Uterus (tissue), 4 donors: Measurements from ENCODE around the gene C16orf74. TPM values are rescaled to one million over a fixed set of nuclear protein-coding genes. Genes with fewer than 3 reads are reported as not detected.

Experiments used
- DNase-seq, 2 donors: peaks; one replicate each; pipeline ENCODE4 v3.0.0-alpha.2; 2019 to 2020
- H3K27ac ChIP-seq, 2 donors: fragments of 200-600 bp; sonication (generic); 1 replicate in 1 of 2; 2 replicates in 1 of 2; pipeline ENCODE4 v1.5.1; 2016 to 2018
- H3K27me3 ChIP-seq, 2 donors: fragments of 200-600 bp; sonication (generic); one replicate each; pipeline ENCODE4 v1.5.1; 2018 to 2019; ENCODE audit warnings: control low read depth in 1 of 2
- H3K36me3 ChIP-seq, 2 donors: fragments of 200-600 bp; sonication (generic); one replicate each; pipeline ENCODE4 v1.5.1; 2019; ENCODE audit warnings: control low read depth in 1 of 2
- H3K4me1 ChIP-seq, 2 donors: fragments of 200-600 bp; sonication (generic); one replicate each; pipeline ENCODE4 v1.5.1; 2018 to 2019; ENCODE audit warnings: control low read depth in 1 of 2
- H3K4me3 ChIP-seq, 2 donors: fragments of 200-600 bp; sonication (generic); 1 replicate in 1 of 2; 2 replicates in 1 of 2; pipeline ENCODE4 v1.5.1; 2018 to 2019; ENCODE audit warnings: mild to moderate bottlenecking in 1 of 2
- H3K9me3 ChIP-seq, 2 donors: fragments of 200-600 bp; sonication (generic); one replicate each; pipeline ENCODE4 v1.5.1; 2019; ENCODE audit warnings: control low read depth in 1 of 2
- CTCF ChIP-seq, 4 experiments: fragments of 200-600 bp in 2 of 4; fragments of 450-650 bp in 2 of 4; sonication (generic) in 2 of 4; IDR thresholded peaks; one replicate each; pipeline ENCODE4 v1.5.1; 2016 to 2019; ENCODE audit warnings: antibody characterized with exemption in 4 of 4, mild to moderate bottlenecking in 2 of 4, moderate library complexity in 1 of 4
- POLR2A ChIP-seq, 2 donors: fragments of 450-650 bp; IDR thresholded peaks; one replicate each; pipeline ENCODE4 v1.6.1; 2016; ENCODE audit warnings: antibody characterized with exemption in 2 of 2, mild to moderate bottlenecking in 1 of 2, moderate library complexity in 1 of 2
- intact Hi-C: fragments of 100-400 bp; cut with DNase I; formaldehyde crosslinking; loops from one replicate; pipeline ENCODE4 v1.15.1; 2023; ENCODE audit warnings: low total_unique reads
- total RNA-seq, 4 donors: library from RNA; depleted of rRNA in 3 of 4; stranded (reverse); fragments of >200 nt in 3 of 4; gene quantifications; one replicate each; pipeline versions ENCODE4 v1.1.0 to v1.2.4, GENCODE V29; 2014 to 2023
- donor health status: DM: yes; HTN: yes; CAD: no.

Gene C16orf74
- total RNA-seq, 4 donors from 2014 or later, result 2.5 to 6.4 TPM; not detected in 2

- intact Hi-C loops, result no loop called here
- H3K9me3 ChIP-seq, result no peaks in the 10 kb centered on the region
- no peaks in the 10 kb centered on the region for H3K27me3 ChIP-seq
Observed at GRCh38 chr16:85734311-85735017, 16.4 kb downstream of the C16orf74 start.

GRCh38 chr16:85733839-85734170 is 17.1 kb downstream of the C16orf74 start:
- Histone ChIP-seq H3K36me3 (no peaks in the 10 kb centered on the region), H3K9me3 (no peaks in the 10 kb centered on the region), H3K27me3 (no peaks in the 10 kb centered on the region), H3K4me3 (no peak overlapping the region), H3K27ac (no peak overlapping the region), H3K4me1 (no peaks in the 10 kb centered on the region)
- intact Hi-C loops, result no loop called here
- DNase-seq, result no peak
- TF ChIP-seq CTCF (IDR thresholded peaks at IDR 0.05), result no peak
- TF ChIP-seq POLR2A (IDR thresholded peaks at IDR 0.05), result no peak

More at GRCh38 chr16:85734311-85735017, 16.4 kb downstream of the C16orf74 start:
- H3K4me1 ChIP-seq, result no peaks in the 10 kb centered on the region
- H3K27ac ChIP-seq, result no peak overlapping the region
- no peaks in the 10 kb centered on the region for H3K36me3 ChIP-seq
- no peak for DNase-seq
- no peak for TF ChIP-seq POLR2A (IDR thresholded peaks at IDR 0.05)
- TF ChIP-seq CTCF (IDR thresholded peaks at IDR 0.05), result no peak
- no peak overlapping the region for H3K4me3 ChIP-seq

- intact Hi-C loops, result no loop called here
- no peak for TF ChIP-seq POLR2A (IDR thresholded peaks at IDR 0.05)
- no peak for TF ChIP-seq CTCF (IDR thresholded peaks at IDR 0.05)
- Histone ChIP-seq H3K4me1 (no peaks in the 10 kb centered on the region), H3K9me3 (no peaks in the 10 kb centered on the region), H3K27me3 (no peaks in the 10 kb centered on the region), H3K27ac (no peak overlapping the region), H3K4me3 (no peak overlapping the region), H3K36me3 (no peaks in the 10 kb centered on the region)
- no peak for DNase-seq
Observed at GRCh38 chr16:85733155-85733838, 17.6 kb downstream of the C16orf74 start.

- intact Hi-C loops, result no loop called here
Observed at GRCh38 chr16:85731179-85731578, 19.7 kb downstream of the C16orf74 start.

More at GRCh38 chr16:85731179-85731578, 19.7 kb downstream of the C16orf74 start:
- TF ChIP-seq POLR2A (IDR thresholded peaks at IDR 0.05) (no peak), CTCF (IDR thresholded peaks at IDR 0.05) (no peak)
- Histone ChIP-seq H3K36me3 (no peaks in the 10 kb centered on the region), H3K9me3 (no peaks in the 10 kb centered on the region), H3K4me1 (no peaks in the 10 kb centered on the region), H3K27ac (no peak overlapping the region), H3K27me3 (no peaks in the 10 kb centered on the region), H3K4me3 (no peak overlapping the region)
- DNase-seq, result no peak
